HepG2 (cell line): Measurements from ENCODE around the gene PRDM10. TPM values are rescaled to one million over a fixed set of nuclear protein-coding genes. Genes with fewer than 3 reads are reported as not detected.

Source experiments
- ATAC-seq: fragments of 200-7000 bp; cut with Tn5 transposase; 3 replicates; pipeline ENCODE4 v1.9.1; 2020; ENCODE audit warnings: mild to moderate bottlenecking, moderate library complexity
- BruUV-seq: library from RNA; stranded (reverse); fragments of 400-500 nt; replicated peaks from 2 replicates; lab custom pipeline; 2021; lab: Mats Ljungman, UMichigan
- CTCF ChIA-PET: fragments of 300-600 bp; formaldehyde crosslinking; extraction: SDS; loops from one replicate; lab custom pipeline; 2021; ENCODE audit warnings: low total read pairs, inconsistent platforms, low intra/inter-chr PET ratio; lab: Yijun Ruan, JAX
- POLR2A ChIA-PET: fragments of 350-600 bp; sonication (Branson Sonifier 250); formaldehyde crosslinking; loops from one replicate; lab custom pipeline; 2020; ENCODE audit warnings: antibody characterized with exemption, inconsistent platforms; lab: Yijun Ruan, JAX
- DNase-seq: peaks from one replicate; pipeline ENCODE4 v3.0.0-alpha.2; 2015; ENCODE audit warnings: low spot score
- FAIRE-seq: peaks from 3 replicates; lab custom pipeline; 2011; peaks lifted over from hg19 to GRCh38; lab: Jason Lieb, UNC
- H2AFZ ChIP-seq: one replicate; pipeline ENCODE4 v1.6.1; 2011; ENCODE audit warnings: low read length, inconsistent platforms
- H3K27ac ChIP-seq: fragments of 300-600 bp; 3 replicates; pipeline ENCODE4 v1.8.0; 2011; ENCODE audit warnings: mixed run types, mild to moderate bottlenecking, mixed read lengths, low read length, inconsistent platforms; ENCODE audit not compliant: insufficient read depth; ENCODE audit errors: extremely low read length
- H3K27me3 ChIP-seq, 2 experiments: fragments of 200-600 bp in 1 of 2; 2 replicates in 1 of 2; 3 replicates in 1 of 2; pipeline versions ENCODE4 v1.6.0 to v1.8.0; 2011; ENCODE audit warnings: low read length in 2 of 2, mild to moderate bottlenecking in 2 of 2, moderate library complexity in 2 of 2, inconsistent platforms in 1 of 2; ENCODE audit not compliant: insufficient read depth in 2 of 2, control insufficient read depth in 1 of 2
- H3K36me3 ChIP-seq, 2 experiments: fragments of 200-600 bp in 1 of 2; replicated peaks in 1 of 2; 2 replicates in 1 of 2; 3 replicates in 1 of 2; pipeline versions ENCODE4 v1.5.1 to v1.8.0; 2011; ENCODE audit warnings: low read length in 2 of 2, inconsistent platforms in 1 of 2; ENCODE audit not compliant: insufficient read depth in 2 of 2, control insufficient read depth in 1 of 2
- H3K4me1 ChIP-seq: 2 replicates; pipeline ENCODE4 v1.5.1; 2012; ENCODE audit warnings: low read length, inconsistent platforms; ENCODE audit not compliant: insufficient read depth
- H3K4me2 ChIP-seq: 2 replicates; pipeline ENCODE4 v1.6.0; 2011; ENCODE audit warnings: low read depth, low read length, inconsistent platforms
- H3K4me3 ChIP-seq, 3 experiments: fragments of 200-600 bp in 1 of 3; sonication (generic), shearing (Covaris generic) in 1 of 3; replicated peaks in 1 of 3; 2 replicates each; pipeline ENCODE4 v1.5.1; 2011 to 2016; ENCODE audit warnings: low read length in 3 of 3, inconsistent platforms in 2 of 3, low read depth in 2 of 3, mild to moderate bottlenecking in 2 of 3, control low read depth in 1 of 3, mixed read lengths in 1 of 3; ENCODE audit not compliant: insufficient read depth in 1 of 3
- H3K79me2 ChIP-seq: one replicate; pipeline ENCODE4 v1.6.1; 2011; ENCODE audit warnings: low read length, inconsistent platforms; ENCODE audit not compliant: insufficient read depth
- H3K9ac ChIP-seq: 2 replicates; pipeline ENCODE4 v1.6.0; 2011; ENCODE audit warnings: mild to moderate bottlenecking, low read depth, low read length, inconsistent platforms; ENCODE audit not compliant: insufficient read depth
- H3K9me3 ChIP-seq: 2 replicates; pipeline ENCODE4 v1.5.1; 2012; ENCODE audit warnings: mild to moderate bottlenecking, low read length
- H4K20me1 ChIP-seq: 2 replicates; pipeline ENCODE4 v1.6.0; 2011; ENCODE audit warnings: inconsistent platforms, mild to moderate bottlenecking, low read length, moderate library complexity; ENCODE audit not compliant: insufficient read depth
- HNF4G ChIP-seq, 2 experiments: sonication (generic) in 1 of 2; formaldehyde crosslinking in 1 of 2; IDR thresholded peaks; 2 replicates each; pipeline versions ENCODE4 v1.4.0 to v1.6.1; 2011 to 2020; ENCODE audit warnings: borderline replicate concordance in 2 of 2, low read depth in 2 of 2, mild to moderate bottlenecking in 2 of 2, low read length in 1 of 2, missing genetic modification reagents in 1 of 2, moderate library complexity in 1 of 2
- MLLT10 ChIP-seq: sonication (generic); formaldehyde crosslinking; IDR thresholded peaks from 2 replicates; pipeline ENCODE4 v1.4.0; 2020; ENCODE audit warnings: missing genetic modification reagents
- ZBTB20 ChIP-seq: sonication (generic); formaldehyde crosslinking; IDR thresholded peaks from 2 replicates; pipeline ENCODE4 v1.8.1; 2023; ENCODE audit warnings: missing genetic modification reagents, low read depth, mild to moderate bottlenecking, borderline replicate concordance
- ZMAT3 ChIP-seq: sonication (generic); formaldehyde crosslinking; conservative IDR thresholded peaks from 2 replicates; pipeline ENCODE4 v1.7.0; 2021; ENCODE audit warnings: missing genetic modification reagents
- ZNF512B ChIP-seq: sonication (generic); formaldehyde crosslinking; IDR thresholded peaks from 2 replicates; pipeline ENCODE4 v1.5.1; 2020; ENCODE audit warnings: missing genetic modification reagents, mild to moderate bottlenecking, borderline replicate concordance
- ZNF782 ChIP-seq: sonication (generic); formaldehyde crosslinking; IDR thresholded peaks from 2 replicates; pipeline ENCODE4 v1.4.0; 2020; ENCODE audit warnings: missing genetic modification reagents, mild to moderate bottlenecking, borderline replicate concordance
- WGBS: methylation state at CpG from one replicate; pipeline ENCODE4 v1.1.6; 2017; ENCODE audit warnings: low lambda C conversion rate; 5-methylcytosine and 5-hydroxymethylcytosine counted together
- in situ Hi-C: cut with HindIII; loops from 2 replicates; pipeline ENCODE4 v1.10.0; 2017; ENCODE audit warnings: low pct_unique_long_range_greater_than_20kb; ENCODE audit not compliant: extremely low pct_ligation_motif_present
- intact Hi-C: fragments of 100-400 bp; cut with micrococcal nuclease; formaldehyde crosslinking; loops from one replicate; pipeline ENCODE4 v1.10.0; 2022; ENCODE audit not compliant: unreplicated experiment
- polyA plus RNA-seq, 8 experiments: library from polyadenylated mRNA; depleted of rRNA in 3 of 8; stranded (reverse) in 7 of 8; unstranded in 1 of 8; fragments of >200 nt; fragmentation: Illumina TruSeq in 4 of 8; extraction: Trizol in 4 of 8; gene quantifications; 2 replicates each; pipeline versions ENCODE4 v1.2.1 to v1.2.3, GENCODE V29; 2011 to 2016; ENCODE audit warnings: low read depth in 4 of 8, missing spikeins in 1 of 8, mixed read lengths in 1 of 8; ENCODE audit not compliant: insufficient read depth in 1 of 8
- total RNA-seq, 5 experiments: library from RNA; depleted of rRNA; stranded (reverse); fragments of >200 nt; fragmentation: Illumina TruSeq; extraction: Trizol; gene quantifications; 2 replicates each; pipeline ENCODE4 v1.2.3, GENCODE V29; 2016; ENCODE audit warnings: low read depth in 1 of 5
- TF ChIP-seq, protein P1 (sequence below): sonication (generic); formaldehyde crosslinking; IDR thresholded peaks from 2 replicates; pipeline ENCODE4 v1.5.0; 2020; ENCODE audit warnings: mild to moderate bottlenecking, missing genetic modification reagents

The PRDM10 gene
- total and polyA plus RNA-seq, 2 of the 13 experiments (the other 11 are each of a cell fraction or from before 2014, with no cell fraction given) = 5.7 to 5.8 TPM

GRCh38 chr11:129932381-129933067 is 70.1 kb downstream of the PRDM10 start:
- WGBS = 97% methylated on average over 7 of the region's 7 CpGs
- in situ Hi-C loops (no loop called here), intact Hi-C loops (no loop called here)
- Histone ChIP-seq H3K4me3 (no peak overlapping the region), H3K4me1 (no peaks in the 10 kb centered on the region), H4K20me1 (no peaks in the 10 kb centered on the region), H2AFZ (no peak overlapping the region), H3K79me2 (no peaks in the 10 kb centered on the region), H3K36me3 (peaks cover 2 to 17% of the 10 kb centered on the region in 2 experiments), H3K27me3 (no peaks in the 10 kb centered on the region), H3K4me2 (no peak overlapping the region), H3K27ac (no peak overlapping the region), H3K9ac (no peak overlapping the region), H3K9me3 (no peaks in the 10 kb centered on the region)
- DNase-seq (no peak), FAIRE-seq (no peak), ATAC-seq (no peak)
- no TSS peak for BruUV-seq
- POLR2A ChIA-PET = no interaction called here
- TF ChIP-seq, protein P1, sequence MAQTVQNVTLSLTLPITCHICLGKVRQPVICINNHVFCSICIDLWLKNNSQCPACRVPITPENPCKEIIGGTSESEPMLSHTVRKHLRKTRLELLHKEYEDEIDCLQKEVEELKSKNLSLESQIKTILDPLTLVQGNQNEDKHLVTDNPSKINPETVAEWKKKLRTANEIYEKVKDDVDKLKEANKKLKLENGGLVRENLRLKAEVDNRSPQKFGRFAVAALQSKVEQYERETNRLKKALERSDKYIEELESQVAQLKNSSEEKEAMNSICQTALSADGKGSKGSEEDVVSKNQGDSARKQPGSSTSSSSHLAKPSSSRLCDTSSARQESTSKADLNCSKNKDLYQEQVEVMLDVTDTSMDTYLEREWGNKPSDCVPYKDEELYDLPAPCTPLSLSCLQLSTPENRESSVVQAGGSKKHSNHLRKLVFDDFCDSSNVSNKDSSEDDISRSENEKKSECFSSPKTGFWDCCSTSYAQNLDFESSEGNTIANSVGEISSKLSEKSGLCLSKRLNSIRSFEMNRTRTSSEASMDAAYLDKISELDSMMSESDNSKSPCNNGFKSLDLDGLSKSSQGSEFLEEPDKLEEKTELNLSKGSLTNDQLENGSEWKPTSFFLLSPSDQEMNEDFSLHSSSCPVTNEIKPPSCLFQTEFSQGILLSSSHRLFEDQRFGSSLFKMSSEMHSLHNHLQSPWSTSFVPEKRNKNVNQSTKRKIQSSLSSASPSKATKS (CRISPR knock-in tag) = no peak
- TF ChIP-seq HNF4G (IDR thresholded peaks at IDR 0.05; ENCODE audit: borderline replicate concordance, low read depth, low read length) (no peak), HNF4G (CRISPR knock-in tag; IDR thresholded peaks at IDR 0.05; ENCODE audit: borderline replicate concordance, low read depth) (no peak), ZNF782 (no peak), ZBTB20 (CRISPR knock-in tag) (no peak), ZNF512B (no peak), ZMAT3 (CRISPR knock-in tag) (no peak), MLLT10 (no peak)
- CTCF ChIA-PET = no interaction called here
